Esophagus squamous epithelium (tissue), 4 donors: ENCODE measurements around the gene DPH6.

Source experiments
- CTCF ChIP-seq, 6 experiments: fragments of 450-650 bp in 4 of 6; fragments of 200-600 bp in 2 of 6; sonication (generic) in 2 of 6; IDR thresholded peaks; one replicate each; pipeline ENCODE4 v1.5.1; 2016 to 2019; ENCODE audit warnings: antibody characterized with exemption in 6 of 6, mild to moderate bottlenecking in 4 of 6, moderate library complexity in 4 of 6
- POLR2A ChIP-seq, 4 donors: fragments of 450-650 bp; IDR thresholded peaks; one replicate each; pipeline ENCODE4 v1.6.1; 2017; ENCODE audit warnings: antibody characterized with exemption in 4 of 4, mild to moderate bottlenecking in 4 of 4, moderate library complexity in 3 of 4

- TF ChIP-seq CTCF (IDR thresholded peaks at IDR 0.05) (no peak), POLR2A (IDR thresholded peaks at IDR 0.05) (no peak)
These were observed 39.6 kb downstream of the DPH6 start for GRCh38 chr15:35506272-35506870.
